ENCODE data around the gene FAM149A. TPM values are rescaled to one million over a fixed set of nuclear protein-coding genes. Genes with fewer than 3 reads are reported as not detected.

The FAM149A gene
- polyA plus RNA-seq, 3 donors = not detected

GRCh38 chr4:186134257-186134656 lies 29.8 kb downstream of the FAM149A start:
- H3K4me3 ChIP-seq (replicated peaks in 1 of 3; ENCODE audit: low read depth in 2 of 3, low read length in 3 of 3) = no peak overlapping the region
- no peak overlapping the region for H3K4me2 ChIP-seq (replicated peaks; ENCODE audit: extremely low read depth, low read length, poor library complexity, severe bottlenecking)
- no peaks in the 10 kb centered on the region for H3K9me3 Mint-ChIP-seq
- H3K9ac ChIP-seq (ENCODE audit: insufficient read depth, low read length, poor library complexity, severe bottlenecking) = no peak overlapping the region
- no peaks in the 10 kb centered on the region for H4K20me1 ChIP-seq (ENCODE audit: insufficient read depth, low read length)
- no peaks in the 10 kb centered on the region for H3K9me3 ChIP-seq (replicated peaks in 1 of 2; ENCODE audit: control insufficient read depth in 1 of 2, insufficient read depth in 1 of 2, low read length in 2 of 2)
- H3K27ac ChIP-seq (ENCODE audit: low read depth in 1 of 2, low read length in 2 of 2) = no peak overlapping the region
- peaks cover 0 to 3% of the 10 kb centered on the region in 2 donors for H3K27me3 ChIP-seq (ENCODE audit: control insufficient read depth in 2 of 2, insufficient read depth in 2 of 2, low read length in 2 of 2)
- H3K36me3 ChIP-seq (replicated peaks in 1 of 2; ENCODE audit: control insufficient read depth in 1 of 2, insufficient read depth in 2 of 2, low read length in 2 of 2) = no peaks in the 10 kb centered on the region
- H3K27me3 Mint-ChIP-seq (ENCODE audit: low read depth in 3 of 3) = peaks cover 2 to 5% (median 4%) of the 10 kb centered on the region in 3 donors
- peak; percentile 7 to 17 (median 8) for DNase-seq
- intact Hi-C loops (cut with micrococcal nuclease) = no loop called here
- 15% methylated on average over 2 of the region's 3 CpGs for WGBS (ENCODE audit: insufficient coverage)
- H3K27ac Mint-ChIP-seq = no peak overlapping the region
- H3K4me1 ChIP-seq (ENCODE audit: control insufficient read depth in 1 of 2, insufficient read depth in 2 of 2, low read length in 2 of 2) = no peaks in the 10 kb centered on the region
- no peaks in the 10 kb centered on the region for H3K4me1 Mint-ChIP-seq
- TF ChIP-seq CTCF (IDR thresholded peaks at IDR 0.05) = no peak
- no peak overlapping the region for H3K4me3 Mint-ChIP-seq
- no peak overlapping the region for H2AFZ ChIP-seq (ENCODE audit: insufficient read depth, low read depth, low read length, poor library complexity, severe bottlenecking)
- H3K79me2 ChIP-seq (ENCODE audit: insufficient read depth, low read length) = no peaks in the 10 kb centered on the region
- no peaks in the 10 kb centered on the region for H3K36me3 Mint-ChIP-seq

- no peak overlapping the region for H3K27ac Mint-ChIP-seq
- H4K20me1 ChIP-seq (ENCODE audit: insufficient read depth, low read length) = no peaks in the 10 kb centered on the region
- no peak overlapping the region for H3K4me3 ChIP-seq (replicated peaks in 1 of 3; ENCODE audit: low read depth in 2 of 3, low read length in 3 of 3)
- no peak for TF ChIP-seq CTCF (IDR thresholded peaks at IDR 0.05)
- no peak overlapping the region for H3K4me2 ChIP-seq (replicated peaks; ENCODE audit: extremely low read depth, low read length, poor library complexity, severe bottlenecking)
- H3K9me3 ChIP-seq (replicated peaks in 1 of 2; ENCODE audit: control insufficient read depth in 1 of 2, insufficient read depth in 1 of 2, low read length in 2 of 2) = no peaks in the 10 kb centered on the region
- H3K36me3 ChIP-seq (replicated peaks in 1 of 2; ENCODE audit: control insufficient read depth in 1 of 2, insufficient read depth in 2 of 2, low read length in 2 of 2) = no peaks in the 10 kb centered on the region
- no peak overlapping the region for H3K9ac ChIP-seq (ENCODE audit: insufficient read depth, low read length, poor library complexity, severe bottlenecking)
- H3K79me2 ChIP-seq (ENCODE audit: insufficient read depth, low read length) = no peaks in the 10 kb centered on the region
- H3K4me1 ChIP-seq (ENCODE audit: control insufficient read depth in 1 of 2, insufficient read depth in 2 of 2, low read length in 2 of 2) = no peaks in the 10 kb centered on the region
- intact Hi-C loops (cut with micrococcal nuclease) = no loop called here
- no peak overlapping the region for H3K27ac ChIP-seq (ENCODE audit: low read depth in 1 of 2, low read length in 2 of 2)
- H3K4me3 Mint-ChIP-seq = no peak overlapping the region
- no peak overlapping the region for H2AFZ ChIP-seq (ENCODE audit: insufficient read depth, low read depth, low read length, poor library complexity, severe bottlenecking)
- no peaks in the 10 kb centered on the region for H3K4me1 Mint-ChIP-seq
- WGBS (ENCODE audit: insufficient coverage) = 96% methylated on average over 9 of the region's 11 CpGs
- H3K27me3 Mint-ChIP-seq (ENCODE audit: low read depth in 3 of 3) = peaks cover 2 to 5% (median 4%) of the 10 kb centered on the region in 3 donors
- no peak for DNase-seq
- H3K9me3 Mint-ChIP-seq = no peaks in the 10 kb centered on the region
- H3K36me3 Mint-ChIP-seq = no peaks in the 10 kb centered on the region
- H3K27me3 ChIP-seq (ENCODE audit: control insufficient read depth in 2 of 2, insufficient read depth in 2 of 2, low read length in 2 of 2) = peaks cover 0 to 3% of the 10 kb centered on the region in 2 donors
These were observed 30.4 kb downstream of the FAM149A start for GRCh38 chr4:186134861-186135260.
